AG04450 (cell line): ENCODE data around the gene CDIP1. TPM values are rescaled to one million over a fixed set of nuclear protein-coding genes. Genes with fewer than 3 reads are reported as not detected.
A peak's percentile ranks its signal among the peaks of the same experiment; 100 is the strongest.

Experiments used
- CTCF ChIA-PET: fragments of 300-600, 350-600 bp; formaldehyde crosslinking; extraction: SDS; loops from one replicate; lab custom pipeline; 2022; ENCODE audit warnings: antibody characterized with exemption, inconsistent platforms; lab: Charles Lee
- POLR2A ChIA-PET: fragments of 350-600 bp; formaldehyde crosslinking; extraction: SDS; loops from one replicate; lab custom pipeline; 2021; ENCODE audit warnings: antibody characterized with exemption, inconsistent platforms; lab: Yijun Ruan, JAX
- DNase-seq: peaks from one replicate; pipeline ENCODE4 v3.0.0-alpha.2; 2011; ENCODE audit warnings: low read depth, low spot score
- H3K27ac ChIP-seq: one replicate; pipeline ENCODE4 v1.5.1; 2012; ENCODE audit warnings: low read depth, low read length, control low read depth
- H3K27me3 ChIP-seq: one replicate; pipeline ENCODE4 v1.6.0; 2012; ENCODE audit warnings: low read length; ENCODE audit not compliant: control insufficient read depth, insufficient read depth
- H3K4me3 ChIP-seq: 2 replicates; pipeline ENCODE4 v1.5.1; 2011; ENCODE audit warnings: mild to moderate bottlenecking, low read depth, low read length, control low read depth
- H3K9me3 ChIP-seq: 2 replicates; pipeline ENCODE4 v1.5.1; 2012; ENCODE audit warnings: low read length; ENCODE audit not compliant: control insufficient read depth, insufficient read depth
- CTCF ChIP-seq: IDR thresholded peaks from 2 replicates; pipeline ENCODE4 v1.5.1; 2011; ENCODE audit warnings: low read depth, low read length, control low read depth, inconsistent platforms
- polyA plus RNA-seq: library from polyadenylated mRNA; depleted of rRNA; stranded (reverse); fragments of >200 nt; gene quantifications from 2 replicates; pipeline ENCODE4 v1.2.3, GENCODE V29; 2011

The CDIP1 gene
- polyA plus RNA-seq, 1 experiment, result 12.2 TPM

DNA sequence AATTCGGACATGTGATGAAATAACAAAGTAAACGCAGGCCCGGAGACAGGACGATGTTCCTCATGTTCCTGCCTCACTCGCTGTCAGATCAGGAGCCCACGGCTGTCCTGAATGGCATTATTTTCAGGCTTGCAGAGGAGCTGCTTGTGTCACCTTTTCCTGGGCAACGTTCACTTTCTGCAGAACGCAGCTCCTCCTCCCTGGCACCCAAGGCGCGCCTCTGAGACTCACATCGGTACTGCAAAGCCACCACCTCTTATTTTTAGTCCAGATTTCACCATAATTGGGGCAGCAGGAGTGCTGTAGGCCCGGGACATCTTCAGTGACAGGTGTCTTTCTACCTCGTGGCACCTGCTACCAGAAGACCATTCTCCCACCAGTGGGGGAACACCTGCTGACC is 9.6 kb upstream of the CDIP1 start:
- Histone ChIP-seq H3K27ac (no peak overlapping the region), H3K27me3 (peaks cover 15% of the 10 kb centered on the region), H3K4me3 (no peak overlapping the region), H3K9me3 (no peaks in the 10 kb centered on the region)
- POLR2A ChIA-PET, result interaction anchor here (1.0 kb wide), 1 partner anchor 66 kb away, joined by 3 read pairs; the partner anchor contains the start of gene UBALD1
- no peak for TF ChIP-seq CTCF
- DNase-seq, result no peak
- CTCF ChIA-PET, result interaction anchor here (0.5 to 4.7 kb wide), 25 partner anchors 9 to 146 kb away, joined by 3 to 62 read pairs (median 4); partner anchors contain the start of gene CDIP1

- H3K9me3 ChIP-seq, result peaks cover 11% of the 10 kb centered on the region
- ChIA-PET POLR2A (no interaction called here), CTCF (no interaction called here)
- no peak overlapping the region for H3K27ac ChIP-seq
- TF ChIP-seq CTCF, result no peak
- H3K4me3 ChIP-seq, result no peak overlapping the region
- H3K27me3 ChIP-seq, result peaks cover 13% of the 10 kb centered on the region
- no peak for DNase-seq
Measured at GRCh38 chr16:4544473-4544872, 5.9 kb upstream of the CDIP1 start.

DNA sequence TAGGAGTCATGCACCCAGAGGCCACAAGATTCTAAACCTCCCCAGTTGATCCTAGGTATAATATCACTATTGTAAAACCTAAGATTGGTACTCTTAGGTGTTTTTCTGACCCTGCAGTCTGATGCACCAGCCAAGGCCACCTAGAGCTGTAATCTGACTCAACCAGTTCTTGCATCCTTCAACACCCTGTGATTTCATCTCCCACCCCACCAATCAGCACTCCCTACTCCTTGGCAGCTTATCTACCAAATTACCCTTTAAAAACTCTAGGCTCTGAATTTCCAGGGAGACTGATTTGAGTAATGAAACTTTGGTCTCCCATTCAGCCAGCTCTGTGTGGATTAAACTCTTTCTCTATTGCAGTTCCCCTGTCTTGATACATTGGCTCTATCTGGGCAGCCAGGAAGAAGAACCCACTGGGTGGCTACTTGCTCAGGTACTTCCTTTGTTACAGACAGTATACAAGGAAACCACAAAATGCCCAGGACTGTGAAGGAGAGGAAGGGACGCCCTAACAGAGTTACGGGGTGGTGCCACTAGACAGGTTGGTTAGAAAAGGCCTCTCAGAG is 1.2 kb upstream of the CDIP1 start:
- no peak overlapping the region for H3K4me3 ChIP-seq
- TF ChIP-seq CTCF, result no peak
- CTCF ChIA-PET, result interaction anchor here (1.5 kb wide), 1 partner anchor 8 kb away, joined by 12 read pairs; no protein-coding TSS in a partner anchor
- no peak overlapping the region for H3K27ac ChIP-seq
- no peak for DNase-seq
- peaks cover 20% of the 10 kb centered on the region for H3K9me3 ChIP-seq
- H3K27me3 ChIP-seq, result peaks cover 12% of the 10 kb centered on the region
- POLR2A ChIA-PET, result no interaction called here

DNA sequence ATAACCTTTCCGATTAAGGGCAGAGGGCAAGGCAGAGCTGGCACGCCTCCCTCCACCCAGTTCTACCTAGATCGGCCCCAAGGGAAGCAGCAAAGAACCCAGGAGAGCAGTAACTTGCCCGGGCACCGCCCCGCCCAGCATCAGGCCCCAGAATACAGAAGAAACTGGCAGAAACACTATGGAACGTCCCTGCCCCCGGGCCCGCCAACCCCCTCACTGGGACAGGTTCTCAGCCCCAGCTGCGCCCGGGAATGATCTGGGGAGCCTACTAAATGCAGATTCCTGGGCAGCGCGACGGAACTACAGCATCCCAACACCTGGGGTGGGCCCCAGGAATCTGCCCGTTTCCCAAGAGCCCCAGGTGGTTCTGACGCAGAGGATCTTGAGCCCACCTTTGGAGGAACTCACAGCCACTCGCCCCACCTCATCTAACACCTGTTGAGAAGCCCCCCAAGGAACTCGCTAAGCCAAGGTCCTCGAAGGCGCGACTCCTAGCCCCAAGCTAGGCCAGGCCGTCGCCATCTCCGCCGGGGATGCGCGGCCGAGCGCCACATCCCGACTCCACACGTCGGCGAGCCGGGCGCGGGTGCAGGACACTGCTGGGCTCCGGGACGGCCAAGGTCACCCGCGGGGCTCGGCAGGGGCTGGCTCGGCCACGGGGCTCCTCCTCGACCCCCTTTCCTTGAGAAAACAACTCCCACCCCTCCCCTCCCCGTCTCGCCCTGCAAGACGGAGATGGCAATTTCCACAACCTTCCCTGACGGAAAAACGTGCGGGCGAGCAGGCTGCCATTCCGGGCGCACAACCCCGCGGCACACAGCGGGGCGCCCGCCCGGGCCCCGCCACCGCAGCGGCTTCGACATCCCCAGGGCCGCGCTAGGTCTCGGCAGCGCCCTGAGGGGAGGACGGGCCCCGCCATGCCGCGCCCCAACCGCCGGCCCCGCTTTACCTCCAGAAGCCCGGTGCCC is 913 bp downstream of the CDIP1 start:
- Histone ChIP-seq H3K4me3 (peak overlapping the region; percentile 76), H3K27ac (no peak overlapping the region), H3K9me3 (peaks cover 20% of the 10 kb centered on the region), H3K27me3 (peaks cover 12% of the 10 kb centered on the region)
- POLR2A ChIA-PET, result interaction anchor here (0.6 kb wide), 1 partner anchor 58 kb away, joined by 5 read pairs; no protein-coding TSS in a partner anchor
- TF ChIP-seq CTCF, result no peak
- DNase-seq, result no peak
- CTCF ChIA-PET, result interaction anchor here (0.5 to 1.6 kb wide), 2 partner anchors 11 to 61 kb away, joined by 5 to 9 read pairs; no protein-coding TSS in a partner anchor
